Limb (tissue), 2 donors: Measurements from ENCODE around the gene CABLES1.
"Not testable (repeated sequence)": the region's sequence is repeated elsewhere in the genome, so short reads cannot be mapped to it uniquely, and the experiment has no call there.

Experiments
- DNase-seq, 2 donors: peaks; one replicate each; pipeline ENCODE4 v3.0.0-alpha.2; 2016; ENCODE audit errors: extremely low spot score in 2 of 2

Gene CABLES1

DNA sequence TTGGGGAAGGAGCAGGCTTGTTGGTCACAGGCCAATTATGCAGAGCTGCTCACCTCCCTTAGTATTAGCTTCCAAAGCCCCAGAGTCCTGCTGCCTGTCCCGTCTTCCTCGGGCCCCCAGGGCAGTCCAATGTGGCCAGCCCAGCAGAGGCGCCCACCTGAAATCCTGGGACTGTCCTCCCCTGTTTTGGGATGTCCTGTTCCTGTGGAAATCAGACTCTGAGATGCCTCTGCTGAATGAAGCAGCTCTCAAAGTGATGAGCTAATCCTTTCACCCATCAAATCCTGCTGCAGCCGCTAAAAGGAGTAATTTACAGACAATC lies 105.3 kb downstream of the CABLES1 start:
- no peak for DNase-seq

DNA sequence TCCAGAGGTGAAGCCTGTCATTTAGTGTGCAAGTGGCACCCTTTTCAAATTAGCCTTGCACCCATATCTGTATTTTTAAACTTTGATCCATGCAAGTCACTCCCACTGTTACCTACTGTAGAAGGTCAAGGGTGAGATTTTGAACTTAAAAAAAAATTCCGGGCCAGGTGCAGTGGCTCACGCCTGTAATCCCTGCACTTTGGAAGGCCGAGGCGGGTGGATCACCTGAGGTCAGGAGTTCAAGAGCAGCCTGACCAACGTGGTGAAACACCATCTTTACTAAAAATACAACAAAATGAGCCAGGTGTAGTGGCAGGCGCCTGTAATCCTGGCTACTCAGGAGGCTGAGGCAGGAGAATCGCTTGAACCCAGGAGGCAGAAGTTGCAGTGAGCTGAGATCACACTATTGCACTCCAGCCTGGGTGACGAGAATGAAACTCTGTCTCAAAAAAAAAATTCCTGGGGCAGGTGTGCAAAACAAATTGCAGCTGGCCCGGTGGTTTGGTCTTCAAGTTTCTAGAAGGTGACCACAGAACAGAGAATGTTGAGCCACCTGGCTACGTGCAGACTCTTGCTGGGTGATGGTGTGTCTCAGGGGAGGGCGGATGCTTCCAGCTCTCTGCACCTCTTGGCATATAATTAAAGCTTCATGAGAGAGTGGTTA lies 106.7 kb downstream of the CABLES1 start:
- not testable (repeated sequence) for DNase-seq

- DNase-seq, result no peak
Observed at GRCh38 chr18:23243178-23243577, 107.9 kb downstream of the CABLES1 start.

- no peak for DNase-seq
Observed at GRCh38 chr18:23243816-23244215, 108.5 kb downstream of the CABLES1 start.

DNA sequence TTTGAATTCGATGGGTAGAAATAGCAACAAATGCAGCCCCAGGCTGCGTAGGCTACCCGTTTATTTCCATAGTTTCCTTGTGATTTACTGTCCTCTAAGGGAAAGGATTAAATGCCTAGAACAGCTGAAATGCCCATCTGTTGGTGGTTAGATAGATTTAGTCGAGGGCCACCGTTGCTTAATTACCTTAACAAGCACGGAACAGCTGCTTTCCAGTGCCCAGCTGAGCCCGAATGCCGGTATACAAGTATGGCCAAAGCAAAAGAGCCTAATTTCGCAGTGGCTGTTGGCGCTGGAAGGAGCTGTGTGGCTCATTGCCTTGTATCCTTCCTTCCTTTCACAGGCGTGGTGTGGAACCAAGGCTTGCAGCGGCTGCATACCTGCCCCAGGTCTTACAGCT lies 109.1 kb downstream of the CABLES1 start:
- DNase-seq, result peak; percentile 57 to 80

DNA sequence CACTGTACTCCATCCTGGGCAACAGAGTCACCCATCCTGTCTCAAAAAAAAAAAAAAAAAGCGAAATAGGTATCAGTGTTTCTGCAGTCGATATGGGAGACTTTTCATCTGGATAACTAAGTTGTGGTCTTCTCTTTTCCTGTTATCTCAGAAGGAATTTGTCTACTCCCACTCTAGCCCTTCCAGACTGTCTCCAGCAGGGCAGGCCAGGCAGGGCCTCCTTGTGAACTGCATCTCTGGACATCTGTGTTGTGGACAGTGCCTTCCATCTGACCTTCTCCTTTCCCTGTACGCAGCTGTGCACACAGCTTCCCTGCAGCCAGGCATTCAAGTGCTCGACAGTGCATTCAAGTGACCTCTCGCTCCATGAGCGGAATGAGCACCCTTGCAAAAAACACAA lies 110.2 kb downstream of the CABLES1 start:
- no peak for DNase-seq

GRCh38 chr18:23247331-23247730 lies 112.0 kb downstream of the CABLES1 start:
- no peak for DNase-seq

DNA sequence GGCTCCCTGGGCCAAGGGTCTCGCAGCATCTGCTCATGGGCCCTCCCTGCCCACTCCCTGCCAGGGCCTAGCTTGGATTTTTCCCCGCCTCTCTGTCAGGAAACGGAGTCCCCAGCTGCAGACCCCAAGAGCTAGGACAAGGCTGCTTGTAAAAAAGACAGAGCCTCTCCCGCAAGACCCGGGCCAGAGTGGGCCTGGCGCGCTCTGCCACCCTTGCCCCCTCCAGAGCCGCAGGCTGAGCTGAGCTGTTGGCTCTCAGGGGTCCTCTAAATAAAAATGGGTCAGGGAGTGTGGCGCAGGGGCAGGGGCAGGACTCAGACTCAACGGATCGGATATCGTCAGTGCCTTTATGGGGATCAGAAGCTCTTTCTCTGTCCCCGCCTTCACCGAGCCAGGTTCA lies 112.6 kb downstream of the CABLES1 start:
- no peak for DNase-seq

- DNase-seq, result no peak
Observed at GRCh38 chr18:23248826-23249225, 113.5 kb downstream of the CABLES1 start.

DNA sequence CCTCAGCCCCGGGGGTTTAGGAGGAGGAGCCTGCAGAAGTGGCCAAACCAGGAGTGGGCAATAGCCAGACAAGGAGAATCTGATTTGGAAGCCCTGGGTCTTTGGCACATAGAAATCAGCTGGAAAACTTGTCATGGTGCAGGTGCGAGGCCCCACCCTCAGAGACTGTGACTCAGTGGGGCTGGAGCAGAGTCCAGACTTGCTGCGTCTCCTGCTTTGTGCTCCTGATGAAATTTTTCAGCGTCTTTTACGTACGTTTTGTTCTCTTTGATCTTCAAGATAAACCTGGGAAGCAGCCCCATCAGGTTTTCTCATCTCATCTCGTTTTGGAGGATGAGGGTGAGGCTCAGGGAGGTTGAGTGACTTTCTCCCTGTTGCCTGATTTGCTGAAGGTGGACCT lies 114.1 kb downstream of the CABLES1 start:
- DNase-seq, result no peak

GRCh38 chr18:23250893-23251656 lies 115.8 kb downstream of the CABLES1 start:
- DNase-seq, result no peak

DNA sequence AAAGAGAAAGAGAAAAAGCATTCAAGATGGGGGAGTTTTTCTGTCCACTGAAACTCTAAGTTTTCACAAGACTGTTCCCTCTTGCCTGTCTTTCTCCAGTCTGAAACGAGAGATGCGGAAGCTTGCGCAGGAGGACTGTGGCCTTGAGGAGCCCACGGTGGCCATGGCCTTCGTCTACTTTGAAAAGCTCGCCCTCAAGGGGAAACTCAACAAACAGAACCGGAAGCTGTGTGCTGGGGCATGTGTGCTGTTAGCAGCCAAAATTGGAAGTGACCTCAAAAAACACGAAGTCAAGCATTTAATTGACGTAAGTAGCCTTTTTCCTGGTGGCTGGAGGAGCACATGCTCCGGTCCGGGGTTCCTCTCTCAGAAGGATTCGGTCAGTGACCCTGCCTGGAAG lies 118.3 kb downstream of the CABLES1 start:
- no peak for DNase-seq

- DNase-seq, result no peak
Observed at GRCh38 chr18:23257137-23257536, 121.9 kb downstream of the CABLES1 start.

GRCh38 chr18:23257686-23258565 lies 122.6 kb downstream of the CABLES1 start:
- DNase-seq, result no peak

- DNase-seq, result no peak
Observed at GRCh38 chr18:23258566-23259469, 123.5 kb downstream of the CABLES1 start.

- peak; percentile 62 to 71 for DNase-seq
Observed at GRCh38 chr18:23259701-23260681, 124.7 kb downstream of the CABLES1 start.

- no peak for DNase-seq
Observed at GRCh38 chr18:23260926-23261590, 125.8 kb downstream of the CABLES1 start.

- no peak for DNase-seq
Observed at GRCh38 chr18:23263551-23264235, 128.4 kb downstream of the CABLES1 start.
